Hematopoietic multipotent progenitor cell treated with erythropoietin and hydrocortisone succinate and interleukin-3 and kit ligand, for 8 days (in vitro differentiated cells): ENCODE measurements around the gene CDH15.
A peak's percentile ranks its signal among the peaks of the same experiment; 100 is the strongest.

ENCODE experiments used
- DNase-seq: peaks from one replicate; pipeline ENCODE4 v3.0.0-alpha.2; 2015

The CDH15 gene

GRCh38 chr16:89171216-89172170 lies at the start of gene CDH15:
CDH15 (plus strand) TSS chr16:89171748; CDS start chr16:89171832, 84 bp downstream.
- DNase-seq, result peak; percentile 92

GRCh38 chr16:89122322-89122851 lies 49.2 kb upstream of the CDH15 start:
- DNase-seq, result no peak

- no peak for DNase-seq
Observed at GRCh38 chr16:89123001-89123830, 48.3 kb upstream of the CDH15 start.

- no peak for DNase-seq
Observed at GRCh38 chr16:89123831-89124100, 47.8 kb upstream of the CDH15 start.

GRCh38 chr16:89129378-89129777 lies 42.2 kb upstream of the CDH15 start:
- DNase-seq, result no peak

- no peak for DNase-seq
Observed at GRCh38 chr16:89130448-89130847, 41.1 kb upstream of the CDH15 start.

- DNase-seq, result no peak
Observed at GRCh38 chr16:89131783-89132182, 39.8 kb upstream of the CDH15 start.

GRCh38 chr16:89132194-89133005 lies 39.1 kb upstream of the CDH15 start:
- no peak for DNase-seq

GRCh38 chr16:89133457-89134127 lies 38.0 kb upstream of the CDH15 start:
- DNase-seq, result no peak

GRCh38 chr16:89134269-89134668 lies 37.3 kb upstream of the CDH15 start:
- DNase-seq, result no peak

- no peak for DNase-seq
Observed at GRCh38 chr16:89135166-89135565, 36.4 kb upstream of the CDH15 start.

GRCh38 chr16:89135971-89136765 lies 35.4 kb upstream of the CDH15 start:
- DNase-seq, result no peak

GRCh38 chr16:89136931-89137330 lies 34.6 kb upstream of the CDH15 start:
- DNase-seq, result no peak

- DNase-seq, result no peak
Observed at GRCh38 chr16:89137666-89138512, 33.7 kb upstream of the CDH15 start.

- DNase-seq, result no peak
Observed at GRCh38 chr16:89138513-89138795, 33.1 kb upstream of the CDH15 start.

- DNase-seq, result no peak
Observed at GRCh38 chr16:89138843-89139520, 32.6 kb upstream of the CDH15 start.

- no peak for DNase-seq
Observed at GRCh38 chr16:89139907-89140361, 31.6 kb upstream of the CDH15 start.

GRCh38 chr16:89140401-89140800 lies 31.1 kb upstream of the CDH15 start:
- DNase-seq, result no peak

- no peak for DNase-seq
Observed at GRCh38 chr16:89140981-89141883, 30.3 kb upstream of the CDH15 start.
